HG02623 (cell line): ENCODE results near the gene NR1H3.

Source experiments
- ATAC-seq: cut with Tn5 transposase; IDR thresholded peaks from one replicate; pipeline ENCODE4 v1.9.1; 2021; ENCODE audit warnings: moderate library complexity; ENCODE audit not compliant: unreplicated experiment

The NR1H3 gene

GRCh38 chr11:47269002-47269828, 11.4 kb downstream of the NR1H3 start:
- ATAC-seq, result peak; percentile 47

- peak; percentile 69 for ATAC-seq
Measured at GRCh38 chr11:47269829-47270305, 12.1 kb downstream of the NR1H3 start, which contains the start of gene MADD. Gene MADD (plus strand): TSS chr11:47270133.

DNA sequence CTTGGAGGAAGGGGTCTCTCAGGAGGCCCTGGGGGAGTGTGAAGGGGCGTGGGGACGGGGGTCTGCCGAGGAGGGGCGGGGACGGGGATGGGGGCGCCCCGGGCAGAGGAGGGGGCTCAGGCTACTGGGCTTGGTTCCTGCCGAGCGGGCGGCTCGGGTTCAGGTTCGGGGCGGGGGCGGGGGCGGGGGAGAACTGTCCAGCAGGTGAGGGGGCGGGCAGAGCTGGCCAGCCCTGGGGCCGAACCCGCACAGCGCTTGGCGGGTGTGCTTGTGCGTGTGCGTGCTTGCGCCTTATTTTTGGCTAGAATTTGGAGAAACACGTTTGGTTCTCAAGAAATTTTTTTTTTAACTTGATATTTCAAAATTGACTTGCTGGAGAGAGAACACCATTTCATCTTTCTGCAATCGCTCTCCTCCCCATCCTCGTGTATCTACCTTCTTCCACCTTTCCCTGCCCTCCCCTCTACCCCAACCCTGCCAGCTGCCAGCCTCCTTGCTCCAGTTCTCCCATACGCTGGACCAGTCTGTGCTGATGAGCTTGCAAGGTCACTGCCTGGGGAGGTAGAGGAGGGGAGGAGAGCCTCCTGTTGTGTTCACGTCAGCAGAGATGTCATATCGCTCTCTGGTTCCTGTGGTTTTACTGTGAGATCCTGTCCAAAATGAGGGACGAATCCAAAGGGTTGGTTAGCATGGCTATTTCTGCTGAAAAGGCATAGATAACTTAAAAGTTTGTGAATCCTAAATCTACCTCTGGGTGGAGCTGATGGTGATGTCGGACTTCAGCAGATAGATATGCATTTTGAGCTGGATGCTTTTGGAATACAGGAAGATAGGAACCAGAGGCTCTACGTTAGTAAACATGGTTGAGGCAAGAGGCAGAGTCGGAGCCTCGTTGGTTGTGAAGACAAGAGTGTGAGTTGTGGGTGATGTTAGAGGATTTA, 12.8 kb downstream of the NR1H3 start:
- no peak for ATAC-seq

GRCh38 chr11:47271328-47271727, 13.5 kb downstream of the NR1H3 start:
- no peak for ATAC-seq

DNA sequence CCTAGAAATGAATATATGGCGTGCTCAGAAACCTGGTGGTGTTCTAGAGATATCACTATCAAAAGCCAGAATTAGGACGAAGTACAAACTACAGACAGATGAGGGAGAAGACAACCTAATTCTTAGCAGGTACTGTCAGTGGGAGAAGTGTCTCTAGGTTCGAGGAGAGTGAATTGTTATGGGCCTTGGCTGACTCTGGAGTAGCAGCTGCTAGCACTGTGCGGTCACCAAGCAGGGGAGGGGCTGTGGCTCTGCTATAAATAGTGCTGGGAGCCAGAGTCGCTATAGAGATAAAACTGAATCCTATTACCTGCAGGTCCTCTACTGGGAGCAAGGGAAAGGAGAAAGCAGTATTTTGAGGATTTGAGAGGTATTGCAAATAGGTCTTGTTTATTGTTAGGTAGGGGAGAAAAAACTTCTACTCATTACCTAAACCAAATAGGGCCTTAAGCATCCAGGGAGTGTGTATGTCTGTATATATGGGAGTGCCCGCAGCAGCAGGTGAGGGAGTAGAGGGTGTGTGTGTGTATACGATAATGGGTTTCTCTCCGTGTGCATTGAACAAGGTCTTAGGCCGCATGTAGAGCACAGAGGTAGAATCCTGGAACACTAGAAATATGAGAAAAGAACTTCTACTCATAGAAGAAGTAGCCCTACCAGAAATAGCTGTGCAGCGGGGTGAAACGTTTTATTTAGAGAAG, 14.3 kb downstream of the NR1H3 start:
- no peak for ATAC-seq

DNA sequence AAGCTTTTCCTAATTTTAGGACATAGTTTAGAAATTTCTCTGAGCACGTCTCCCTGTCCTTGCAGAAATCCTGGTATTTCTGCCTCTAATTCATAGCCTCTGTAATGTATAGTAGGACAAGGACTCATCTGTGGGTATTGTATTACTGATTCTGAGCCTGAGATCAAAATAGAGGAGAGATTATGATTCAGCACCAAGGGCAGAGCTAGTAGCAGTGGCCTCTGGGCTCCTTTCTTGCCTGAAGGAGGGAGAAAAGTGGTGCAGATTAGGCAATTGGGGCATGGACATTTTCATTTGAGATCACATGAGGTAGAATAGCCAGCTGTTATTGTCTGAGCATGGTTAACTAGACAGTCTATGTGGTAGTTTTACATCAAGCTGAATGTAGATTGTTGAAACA, 14.9 kb downstream of the NR1H3 start:
- no peak for ATAC-seq

- no peak for ATAC-seq
Measured at GRCh38 chr11:47274495-47275235, 16.9 kb downstream of the NR1H3 start.

- no peak for ATAC-seq
Measured at GRCh38 chr11:47276923-47277322, 19.1 kb downstream of the NR1H3 start.

DNA sequence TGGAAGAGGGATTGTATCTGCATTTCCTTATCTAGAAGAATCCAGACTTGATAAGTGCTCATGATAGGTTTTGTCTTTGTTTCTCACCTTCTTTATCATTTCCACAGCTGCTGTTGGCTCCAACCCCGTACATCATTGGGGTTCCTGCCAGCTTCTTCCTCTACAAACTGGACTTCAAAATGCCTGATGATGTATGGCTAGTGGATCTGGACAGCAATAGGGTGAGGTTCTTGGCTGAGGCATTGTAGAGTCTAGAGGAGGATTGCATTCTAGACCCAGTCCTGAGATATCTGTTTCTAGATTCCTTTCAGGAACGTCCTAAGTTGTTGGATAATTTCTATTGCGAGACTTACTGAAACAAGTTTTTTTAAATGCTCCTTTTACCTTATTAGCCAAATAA, 20.3 kb downstream of the NR1H3 start:
- no peak for ATAC-seq

- no peak for ATAC-seq
Measured at GRCh38 chr11:47278769-47279168, 21.0 kb downstream of the NR1H3 start.

GRCh38 chr11:47280099-47280498, 22.3 kb downstream of the NR1H3 start:
- ATAC-seq, result no peak

GRCh38 chr11:47280860-47281259, 23.1 kb downstream of the NR1H3 start:
- no peak for ATAC-seq

DNA sequence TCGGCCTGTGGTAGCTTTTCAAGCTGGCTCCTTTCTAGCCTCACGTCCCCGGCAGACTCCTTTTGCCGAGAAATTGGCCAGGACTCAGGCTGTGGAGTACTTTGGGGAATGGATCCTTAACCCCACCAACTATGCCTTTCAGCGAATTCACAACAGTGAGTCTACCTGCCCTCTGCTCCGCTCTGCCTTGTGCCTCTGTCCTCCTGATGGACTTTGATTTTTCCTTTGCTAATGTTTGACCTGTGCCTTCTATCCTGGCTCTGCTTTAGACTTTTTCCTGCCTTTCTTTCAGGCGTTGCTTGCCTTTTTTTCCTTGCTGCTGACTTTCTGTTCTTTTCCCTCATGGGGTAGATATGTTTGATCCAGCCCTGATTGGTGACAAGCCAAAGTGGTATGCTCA, 24.7 kb downstream of the NR1H3 start:
- no peak for ATAC-seq

GRCh38 chr11:47284151-47284550, 26.4 kb downstream of the NR1H3 start:
- no peak for ATAC-seq

- ATAC-seq, result no peak
Measured at GRCh38 chr11:47285969-47286770, 28.4 kb downstream of the NR1H3 start.

GRCh38 chr11:47288066-47288465, 30.3 kb downstream of the NR1H3 start:
- ATAC-seq, result no peak

DNA sequence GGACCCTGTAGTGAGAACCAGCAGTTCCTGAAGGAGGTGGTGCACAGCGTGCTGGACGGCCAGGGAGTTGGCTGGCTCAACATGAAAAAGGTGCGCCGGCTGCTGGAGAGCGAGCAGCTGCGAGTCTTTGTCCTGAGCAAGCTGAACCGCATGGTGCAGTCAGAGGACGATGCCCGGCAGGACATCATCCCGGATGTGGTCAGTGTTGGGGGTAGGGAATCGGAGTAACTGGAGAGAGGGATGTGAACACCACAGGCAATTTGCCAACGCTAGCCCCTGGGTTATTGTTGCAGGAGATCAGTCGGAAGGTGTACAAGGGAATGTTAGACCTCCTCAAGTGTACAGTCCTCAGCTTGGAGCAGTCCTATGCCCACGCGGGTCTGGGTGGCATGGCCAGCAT, 32.1 kb downstream of the NR1H3 start:
- ATAC-seq, result no peak

GRCh38 chr11:47295385-47295784, 37.6 kb downstream of the NR1H3 start:
- ATAC-seq, result no peak

DNA sequence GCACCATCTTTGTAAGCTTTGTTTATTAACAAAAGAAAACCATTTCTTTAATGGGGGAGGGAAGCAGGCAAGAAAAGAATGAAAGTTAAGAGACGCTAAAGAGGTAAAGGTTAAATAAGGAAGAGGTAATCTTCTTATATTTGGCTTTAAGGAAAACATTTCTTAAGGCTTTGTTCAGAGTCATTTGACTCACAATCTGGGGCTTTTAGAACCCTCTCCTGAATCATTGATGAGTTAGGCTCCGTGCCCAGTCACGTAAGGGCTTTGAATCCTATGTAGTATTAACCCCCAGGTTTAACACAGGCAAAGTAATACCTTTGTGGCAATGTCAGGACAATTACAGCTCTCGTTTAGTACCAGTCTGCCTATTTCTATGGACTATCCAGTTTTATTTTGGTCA, 38.2 kb downstream of the NR1H3 start:
- ATAC-seq, result no peak

DNA sequence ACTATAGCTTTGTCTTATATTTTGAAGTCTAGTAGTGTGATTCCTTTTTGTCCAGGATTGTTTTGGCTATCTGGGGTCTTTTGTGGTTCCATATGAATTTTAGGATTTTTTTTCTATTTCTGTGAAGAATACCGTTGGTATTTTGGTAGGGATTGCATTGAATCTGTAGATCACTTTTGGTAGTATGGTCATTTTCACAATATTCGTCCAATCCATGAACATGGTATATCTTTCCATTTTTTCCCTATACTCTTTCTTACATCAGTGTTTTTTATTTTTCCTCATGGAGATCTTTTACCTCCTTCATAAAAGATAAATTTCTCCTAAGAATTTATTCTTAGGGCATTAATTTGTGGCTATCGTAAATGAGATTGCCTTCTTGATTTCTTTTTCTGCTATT, 41.3 kb downstream of the NR1H3 start:
- ATAC-seq, result no peak
